Tibial nerve (tissue), 3 donors: Measurements from ENCODE around the gene GPR148.

Experiments
- CTCF ChIP-seq, 5 experiments: fragments of 200-600 bp in 3 of 5; fragments of 450-650 bp in 2 of 5; sonication (generic) in 3 of 5; IDR thresholded peaks; one replicate each; pipeline ENCODE4 v1.5.1; 2016 to 2019; ENCODE audit warnings: antibody characterized with exemption in 5 of 5, mild to moderate bottlenecking in 3 of 5, moderate library complexity in 2 of 5
- POLR2A ChIP-seq, 2 donors: fragments of 450-650 bp; IDR thresholded peaks; one replicate each; pipeline ENCODE4 v1.6.1; 2017; ENCODE audit warnings: antibody characterized with exemption in 2 of 2, mild to moderate bottlenecking in 2 of 2, moderate library complexity in 2 of 2

DNA sequence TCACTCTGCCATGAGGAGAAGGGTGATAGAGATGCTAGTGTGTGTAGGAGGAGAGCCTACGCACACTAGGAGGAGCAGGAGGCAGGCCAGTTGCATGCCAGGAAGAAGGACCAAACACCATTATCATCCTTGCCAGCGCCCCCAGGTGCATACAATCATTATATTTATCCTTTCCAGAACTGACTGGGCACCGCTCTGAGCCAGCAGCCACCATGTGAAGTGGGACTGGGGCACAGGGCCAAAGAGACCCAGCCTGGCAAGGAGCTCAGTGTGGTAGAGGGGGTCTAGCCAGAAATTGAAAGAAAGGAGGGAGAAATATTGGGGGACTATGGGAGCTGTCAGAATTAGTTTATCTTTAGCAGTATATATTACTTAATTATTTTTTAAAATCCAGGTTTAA lies 8.3 kb upstream of the GPR148 start:
- TF ChIP-seq CTCF (IDR thresholded peaks at IDR 0.05) (no peak), POLR2A (IDR thresholded peaks at IDR 0.05) (no peak)
